Upper lobe of right lung (tissue), 1 donor: ENCODE results near the gene ORMDL1. TPM values are rescaled to one million over a fixed set of nuclear protein-coding genes. Genes with fewer than 3 reads are reported as not detected.
A peak's percentile ranks its signal among the peaks of the same experiment; 100 is the strongest.
"Not testable (repeated sequence)": the region's sequence is repeated elsewhere in the genome, so short reads cannot be mapped to it uniquely, and the experiment has no call there.

Experiments used
- ATAC-seq: fragments of 200-7000 bp; cut with Tn5 transposase; one replicate; pipeline ENCODE4 v1.9.1; 2020; ENCODE audit warnings: mild to moderate bottlenecking, moderate library complexity
- DNase-seq: peaks from one replicate; pipeline ENCODE4 v3.0.0-alpha.2; 2020
- H3K27ac ChIP-seq: fragments of 200-600 bp; one replicate; pipeline ENCODE4 v1.8.0; 2022
- H3K27me3 ChIP-seq: fragments of 200-600 bp; one replicate; pipeline ENCODE4 v1.8.0; 2022; ENCODE audit warnings: mild to moderate bottlenecking
- H3K36me3 ChIP-seq: fragments of 200-600 bp; one replicate; pipeline ENCODE4 v1.8.0; 2022
- H3K4me1 ChIP-seq: fragments of 200-600 bp; one replicate; pipeline ENCODE4 v1.8.0; 2022
- H3K4me3 ChIP-seq: fragments of 200-600 bp; one replicate; pipeline ENCODE4 v1.8.0; 2022; ENCODE audit warnings: mild to moderate bottlenecking
- H3K9me3 ChIP-seq: fragments of 200-600 bp; one replicate; pipeline ENCODE4 v1.8.0; 2022
- CTCF ChIP-seq: fragments of 200-600 bp; IDR thresholded peaks from one replicate; pipeline ENCODE4 v1.8.0; 2022; ENCODE audit warnings: antibody characterized with exemption
- intact Hi-C: fragments of 100-400 bp; cut with DNase I; formaldehyde crosslinking; loops from one replicate; pipeline ENCODE4 v1.11.0; 2022
- total RNA-seq: library from RNA; stranded (reverse); fragmentation: NEBNext Ultra II Directional; extraction: Animal tissue kit (Norgen Biotek cat#: 25700); gene quantifications from one replicate; pipeline ENCODE4 v1.2.1, GENCODE V29; 2021
- donor health status: DM: no; HTN: yes; CAD: no; lungs with severe emphysema.

ORMDL1 gene
- total RNA-seq, 1 donor from 2014 or later, result 65.0 TPM

- Histone ChIP-seq H3K27ac (no peak overlapping the region), H3K36me3 (peaks cover 21% of the 10 kb centered on the region), H3K27me3 (no peaks in the 10 kb centered on the region), H3K4me3 (no peak overlapping the region), H3K9me3 (no peaks in the 10 kb centered on the region), H3K4me1 (peaks cover 5% of the 10 kb centered on the region)
- ATAC-seq (no peak), DNase-seq (no peak)
- no peak for TF ChIP-seq CTCF
- intact Hi-C loops, result no loop called here
Measured at GRCh38 chr2:189763908-189764661, 20.1 kb downstream of the ORMDL1 start.

- Histone ChIP-seq H3K27ac (peak within 1 kb of the TSS; percentile 91), H3K9me3 (no peaks in the 10 kb centered on the region), H3K4me3 (peak within 1 kb of the TSS; percentile 91), H3K4me1 (peaks cover 5% of the 10 kb centered on the region), H3K36me3 (peaks cover 8% of the 10 kb centered on the region), H3K27me3 (no peaks in the 10 kb centered on the region)
- peak; percentile 96 for DNase-seq
- intact Hi-C loops, result no loop called here
- peak; percentile 98 for ATAC-seq
- TF ChIP-seq CTCF, result peak; percentile 47
Measured at GRCh38 chr2:189762551-189763298, 21.4 kb downstream of the ORMDL1 start, which contains the start of gene OSGEPL1. OSGEPL1 (minus strand) TSS chr2:189762792; CDS start chr2:189761640, 1,152 bp downstream.

GRCh38 chr2:189762229-189762550, 21.9 kb downstream of the ORMDL1 start:
- DNase-seq (no peak), ATAC-seq (no peak)
- peak overlapping the region; percentile 91 for H3K4me3 ChIP-seq
- no peak for TF ChIP-seq CTCF
- peak overlapping the region; percentile 91 for H3K27ac ChIP-seq
- H3K27me3 ChIP-seq, result no peaks in the 10 kb centered on the region
- no peaks in the 10 kb centered on the region for H3K9me3 ChIP-seq
- peaks cover 5% of the 10 kb centered on the region for H3K36me3 ChIP-seq
- intact Hi-C loops, result no loop called here
- H3K4me1 ChIP-seq, result peaks cover 5% of the 10 kb centered on the region

GRCh38 chr2:189760154-189760553, 24.0 kb downstream of the ORMDL1 start:
- H3K4me1 ChIP-seq, H3K36me3 ChIP-seq, H3K27me3 ChIP-seq, H3K9me3 ChIP-seq, H3K27ac ChIP-seq, H3K4me3 ChIP-seq, intact Hi-C loops, ATAC-seq: not testable (repeated sequence)
- peak; percentile 44 for DNase-seq

- TF ChIP-seq CTCF, result no peak
- intact Hi-C loops, result no loop called here
- H3K27ac ChIP-seq, result no peak overlapping the region
- H3K4me3 ChIP-seq, result no peak overlapping the region
- H3K9me3 ChIP-seq, result no peaks in the 10 kb centered on the region
- no peaks in the 10 kb centered on the region for H3K4me1 ChIP-seq
- peaks cover 35% of the 10 kb centered on the region for H3K36me3 ChIP-seq
- DNase-seq, result no peak
- H3K27me3 ChIP-seq, result no peaks in the 10 kb centered on the region
- no peak for ATAC-seq
Measured at GRCh38 chr2:189756311-189756952, 27.7 kb downstream of the ORMDL1 start.
